Renal cortex interstitium (tissue), 11 donors: ENCODE results near the gene HSPB3. TPM values are rescaled to one million over a fixed set of nuclear protein-coding genes. Genes with fewer than 3 reads are reported as not detected.
A peak's percentile ranks its signal among the peaks of the same experiment; 100 is the strongest.
"Not testable (repeated sequence)": the region's sequence is repeated elsewhere in the genome, so short reads cannot be mapped to it uniquely, and the experiment has no call there.

ENCODE experiments used
- DNase-seq, 11 donors: peaks; one replicate each; pipeline ENCODE4 v3.0.0-alpha.2; 2013; ENCODE audit warnings: low read depth in 9 of 11, low spot score in 4 of 11; ENCODE audit errors: extremely low read depth in 1 of 11
- polyA plus RNA-seq, 3 donors: library from polyadenylated mRNA; unstranded; fragments of 120-200 nt; gene quantifications; one replicate each; pipeline ENCODE4 v1.2.1, GENCODE V29; 2013; ENCODE audit not compliant: insufficient read length in 3 of 3

Gene HSPB3
- polyA plus RNA-seq, 3 donors, result 0.13 TPM; not detected in 2

- no peak for DNase-seq
Observed at GRCh38 chr5:54446379-54446732, 9.1 kb upstream of the HSPB3 start.

GRCh38 chr5:54449923-54450322, 5.6 kb upstream of the HSPB3 start:
- no peak for DNase-seq

GRCh38 chr5:54450542-54450941, 5.0 kb upstream of the HSPB3 start:
- DNase-seq, result no peak

GRCh38 chr5:54453046-54453445, 2.5 kb upstream of the HSPB3 start:
- DNase-seq, result no peak

GRCh38 chr5:54454602-54455001, 897 bp upstream of the HSPB3 start:
- DNase-seq, result no peak

GRCh38 chr5:54457094-54457862, 1.8 kb downstream of the HSPB3 start:
- peak in 9 of 11 donors; percentile 15 to 73 (median 29) for DNase-seq

GRCh38 chr5:54458221-54458620, 2.7 kb downstream of the HSPB3 start:
- no peak for DNase-seq

GRCh38 chr5:54460181-54460919, 4.9 kb downstream of the HSPB3 start:
- no peak for DNase-seq

GRCh38 chr5:54462281-54462680, 6.8 kb downstream of the HSPB3 start:
- no peak for DNase-seq

- no peak for DNase-seq
Observed at GRCh38 chr5:54463713-54464112, 8.2 kb downstream of the HSPB3 start.

GRCh38 chr5:54469622-54470021, 14.1 kb downstream of the HSPB3 start:
- DNase-seq, result no peak

- DNase-seq, result no peak
Observed at GRCh38 chr5:54470128-54470527, 14.6 kb downstream of the HSPB3 start.

- no peak for DNase-seq
Observed at GRCh38 chr5:54470677-54471076, 15.2 kb downstream of the HSPB3 start.

GRCh38 chr5:54471398-54471797, 15.9 kb downstream of the HSPB3 start:
- no peak for DNase-seq

- no peak for DNase-seq
Observed at GRCh38 chr5:54476682-54477081, 21.2 kb downstream of the HSPB3 start.

GRCh38 chr5:54477941-54478478, 22.5 kb downstream of the HSPB3 start:
- DNase-seq, result no peak

GRCh38 chr5:54480296-54480695, 24.8 kb downstream of the HSPB3 start:
- no peak for DNase-seq

GRCh38 chr5:54484219-54484894, 28.9 kb downstream of the HSPB3 start:
- DNase-seq, result no peak

GRCh38 chr5:54485659-54486058, 30.2 kb downstream of the HSPB3 start:
- DNase-seq, result not testable (repeated sequence)

- DNase-seq, result not testable (repeated sequence)
Observed at GRCh38 chr5:54489648-54489979, 34.1 kb downstream of the HSPB3 start.
